Hindlimb muscle (tissue), 1 donor: ENCODE results near the gene PSPN. TPM values are rescaled to one million over a fixed set of nuclear protein-coding genes. Genes with fewer than 3 reads are reported as not detected.
"Not testable (repeated sequence)": the region's sequence is repeated elsewhere in the genome, so short reads cannot be mapped to it uniquely, and the experiment has no call there.

ENCODE experiments used
- DNase-seq: peaks from one replicate; pipeline ENCODE4 v3.0.0-alpha.2; 2013
- polyA plus RNA-seq: library from polyadenylated mRNA; unstranded; fragments of 120-200 nt; gene quantifications from one replicate; pipeline ENCODE4 v1.2.1, GENCODE V29; 2013; ENCODE audit not compliant: insufficient read length

PSPN gene
- polyA plus RNA-seq, 1 donor, result 0.80 TPM

DNA sequence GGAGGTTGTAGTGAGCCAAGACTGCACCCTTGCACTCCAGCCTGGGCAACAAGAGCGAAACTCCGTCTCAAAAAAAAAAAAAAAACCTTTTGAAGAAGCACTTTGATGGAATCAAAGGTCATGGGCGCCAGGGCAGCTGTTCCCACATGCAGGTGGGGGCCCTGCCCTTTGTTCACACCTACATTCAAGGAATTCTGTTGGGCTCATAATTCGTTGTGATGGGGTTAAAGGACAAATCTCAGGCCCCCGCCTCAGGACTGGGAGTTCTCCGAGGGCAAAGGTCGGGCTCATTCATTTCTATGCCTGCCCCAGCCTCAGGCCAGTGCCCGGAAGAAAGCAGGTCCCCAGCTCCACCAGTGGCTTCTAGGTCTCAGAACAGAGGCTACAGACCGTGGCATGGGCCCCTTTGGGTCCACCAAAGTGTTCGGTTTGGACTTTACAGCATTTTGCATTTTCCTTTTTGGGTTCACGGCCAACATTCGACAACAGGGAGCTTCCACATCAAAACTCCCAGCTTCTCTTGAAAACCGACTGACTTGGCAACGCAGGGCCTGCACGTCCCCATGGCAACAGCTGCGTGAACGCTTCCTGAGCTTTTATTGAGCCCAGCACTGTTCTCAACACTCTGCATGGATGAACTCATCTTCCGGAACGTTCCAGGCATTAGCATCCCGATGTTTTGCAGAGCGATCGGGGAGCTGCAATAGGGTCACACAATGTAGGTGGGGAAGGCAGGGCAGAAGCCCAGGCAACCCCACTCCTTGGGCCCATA is 27.3 kb upstream of the PSPN start:
- peak; percentile 82 for DNase-seq

DNA sequence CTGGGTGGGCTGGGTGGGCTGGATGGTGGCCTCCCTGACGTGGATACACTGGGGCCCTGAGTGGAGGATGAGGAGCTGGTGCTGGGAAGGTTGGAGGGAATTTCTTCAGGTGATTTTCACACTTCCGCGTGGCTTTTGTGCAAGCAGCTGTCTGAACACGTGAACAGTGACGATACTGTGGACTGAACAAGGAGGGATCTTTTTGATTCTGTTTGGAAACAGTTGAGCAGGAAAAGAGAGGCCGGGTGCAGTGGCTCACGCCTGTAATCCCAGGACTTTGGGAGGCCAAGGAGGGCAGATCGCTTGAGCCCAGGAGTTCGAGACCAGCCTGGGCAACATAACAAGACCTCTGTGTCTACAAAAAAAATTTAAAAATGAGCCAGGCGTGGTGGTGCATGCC is 26.3 kb upstream of the PSPN start:
- DNase-seq, result no peak

- not testable (repeated sequence) for DNase-seq
Observed at GRCh38 chr19:6400062-6400944, 24.6 kb upstream of the PSPN start.

GRCh38 chr19:6396305-6396704 is 20.6 kb upstream of the PSPN start:
- DNase-seq, result no peak

DNA sequence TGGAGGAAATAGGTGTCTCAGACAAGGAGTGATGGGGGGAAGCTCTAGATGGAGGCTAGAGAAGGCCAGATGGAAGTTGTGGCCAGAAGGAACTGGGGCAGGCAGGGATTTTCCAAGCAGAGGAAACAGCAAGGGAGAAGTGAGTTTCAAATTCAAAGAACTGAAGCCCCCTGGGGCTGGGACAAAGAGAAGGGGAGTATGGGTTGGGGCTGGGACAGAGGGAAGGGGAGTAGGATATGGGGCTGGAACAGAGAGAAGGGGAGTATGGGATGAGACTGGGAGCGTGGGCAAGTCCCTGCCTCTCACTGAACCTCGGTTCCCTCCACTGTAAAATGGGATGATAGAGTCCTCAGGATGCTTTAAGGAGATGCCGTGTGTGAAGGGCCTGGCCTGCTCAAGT is 19.1 kb upstream of the PSPN start:
- no peak for DNase-seq

DNA sequence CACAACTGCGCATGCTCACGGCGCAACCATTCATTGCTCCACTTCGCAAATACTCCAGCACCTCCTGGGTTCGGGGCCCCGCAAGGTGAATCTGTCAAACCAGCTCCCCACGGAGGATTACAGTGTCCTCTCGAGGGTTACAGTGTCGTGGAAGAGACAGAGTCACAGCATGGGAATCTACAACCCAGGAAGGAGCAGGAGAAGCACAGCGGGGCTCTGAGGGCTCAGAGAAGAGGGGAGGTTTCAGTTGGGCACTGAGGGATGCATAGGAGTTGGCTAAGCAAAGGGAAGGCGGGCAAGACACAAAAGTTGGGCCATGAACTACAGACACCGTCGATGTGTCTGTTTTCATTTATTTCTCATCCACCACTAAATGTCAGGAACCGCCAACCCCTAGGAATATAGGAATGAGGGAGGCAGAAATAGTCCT is 18.3 kb upstream of the PSPN start:
- DNase-seq, result no peak

- DNase-seq, result peak; percentile 98
Observed at GRCh38 chr19:6393074-6393982, 17.6 kb upstream of the PSPN start, which contains the start of gene GTF2F1. TSS of gene GTF2F1 (minus strand) at chr19:6393164. CDS start at chr19:6392995, 169 bp downstream.

DNA sequence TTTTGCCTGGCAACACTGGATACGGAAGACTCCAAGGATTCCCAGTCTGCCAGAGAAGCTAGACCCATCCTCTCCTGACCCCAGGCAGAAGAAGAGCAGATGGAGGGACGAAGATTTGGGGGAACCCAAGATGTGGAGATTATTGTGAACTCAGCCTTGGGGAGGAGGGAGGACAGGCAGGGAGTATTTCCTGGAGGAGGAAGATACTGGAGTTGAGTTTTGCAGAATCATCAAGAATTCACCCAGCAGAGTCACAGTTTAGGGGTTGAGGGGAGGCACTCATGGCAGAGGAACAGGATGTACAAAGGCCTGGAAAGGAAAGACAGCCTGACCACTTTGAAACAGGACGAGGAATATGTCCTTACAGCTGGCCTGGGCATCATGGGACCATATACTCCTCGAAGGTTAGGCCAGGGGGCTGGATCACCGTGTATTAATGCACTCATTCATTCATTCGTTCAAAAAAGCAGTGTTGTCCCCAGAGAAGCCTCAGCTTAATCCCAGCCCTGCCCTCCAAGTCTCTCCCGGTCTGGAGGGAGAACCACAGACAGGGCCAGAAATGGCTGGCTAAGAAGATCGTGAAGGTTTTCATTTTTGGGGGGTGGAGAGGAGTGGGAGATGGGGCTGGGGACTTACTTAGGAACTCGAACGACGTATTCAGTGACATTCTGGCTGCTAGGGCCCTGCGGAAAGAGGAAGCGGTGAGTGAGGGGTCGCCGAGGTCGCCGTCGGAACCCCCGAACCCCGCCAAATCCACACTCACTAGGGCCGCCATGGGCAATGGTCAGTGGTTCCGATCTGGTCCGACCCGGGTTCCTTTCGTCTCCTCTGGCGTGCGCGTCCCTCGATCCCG is 16.7 kb upstream of the PSPN start:
- no peak for DNase-seq

DNA sequence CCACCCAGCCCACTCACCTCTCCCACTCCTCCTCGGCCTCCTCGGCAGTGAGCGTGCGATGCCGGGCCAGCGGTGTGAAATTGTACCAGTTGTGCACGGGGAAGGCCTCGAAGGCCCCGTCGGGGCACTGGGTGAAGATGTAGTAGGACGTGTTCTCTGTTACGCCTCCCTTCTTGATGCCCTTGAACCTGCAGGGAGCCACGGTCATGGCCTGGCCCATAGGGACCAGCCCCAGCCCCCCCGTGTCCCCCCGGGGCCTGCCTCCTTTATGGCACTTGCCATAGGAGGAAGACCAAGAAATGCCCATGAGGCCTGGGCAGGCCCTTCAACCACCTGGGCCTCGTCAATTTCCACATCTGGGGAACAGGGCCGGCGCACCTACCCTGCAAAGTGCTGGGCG is 11.6 kb upstream of the PSPN start:
- DNase-seq, result no peak

DNA sequence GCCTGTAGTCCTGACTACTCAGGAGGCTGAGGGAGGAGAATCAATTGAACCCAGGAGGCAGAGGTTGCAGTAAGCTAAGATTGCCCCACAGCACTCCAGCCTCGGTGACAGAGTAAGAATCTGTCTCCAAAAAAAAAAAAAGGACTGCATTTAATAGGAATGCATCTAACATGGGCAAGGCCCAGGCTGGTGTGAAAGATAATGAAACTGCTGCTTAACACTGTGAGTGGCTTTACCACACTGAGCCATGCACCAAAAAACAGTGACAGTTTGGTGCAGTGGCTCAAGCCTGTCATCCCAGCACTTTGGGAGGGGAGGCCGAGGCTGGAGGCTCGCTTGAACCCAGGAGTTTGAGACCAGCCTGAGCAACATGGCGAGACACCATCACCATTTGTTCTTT is 8.6 kb upstream of the PSPN start:
- DNase-seq, result no peak

- DNase-seq, result no peak
Observed at GRCh38 chr19:6383188-6383587, 7.5 kb upstream of the PSPN start.

DNA sequence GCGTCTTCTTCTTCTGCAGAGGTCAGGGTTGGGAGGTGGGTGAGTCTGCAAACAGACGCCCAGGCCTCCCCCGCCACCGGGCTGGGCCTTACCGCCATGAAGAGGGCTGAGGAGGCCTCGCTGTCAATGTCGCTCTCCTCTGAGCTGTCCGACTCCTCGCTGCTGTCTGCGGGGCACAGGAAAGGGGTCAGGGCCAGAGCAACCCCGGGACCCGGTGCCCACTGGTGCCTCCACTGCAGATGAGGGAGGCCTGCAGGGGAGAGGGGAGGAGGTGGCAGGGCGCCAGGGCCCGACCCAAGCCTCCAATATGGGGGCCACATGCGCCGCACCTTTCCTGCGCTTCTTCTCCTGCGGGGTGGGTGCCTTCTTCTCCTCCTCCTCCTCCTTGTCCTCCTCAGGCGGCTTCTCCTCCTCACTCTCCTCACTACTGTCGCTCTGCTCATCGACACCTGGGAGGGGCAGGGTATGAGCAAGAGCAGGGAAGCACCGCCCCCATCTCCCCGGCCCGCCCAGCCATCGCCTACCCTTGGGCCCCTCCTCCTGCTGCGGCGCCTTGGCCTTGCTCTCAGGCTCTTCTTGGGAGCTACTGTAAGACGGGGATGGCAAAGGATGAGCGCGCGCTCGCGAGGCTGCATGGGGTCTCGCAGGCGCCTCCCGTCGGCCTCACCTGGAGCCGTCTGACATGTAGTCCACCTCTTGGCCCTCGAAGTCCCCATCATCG is 5.5 kb upstream of the PSPN start:
- DNase-seq, result no peak

DNA sequence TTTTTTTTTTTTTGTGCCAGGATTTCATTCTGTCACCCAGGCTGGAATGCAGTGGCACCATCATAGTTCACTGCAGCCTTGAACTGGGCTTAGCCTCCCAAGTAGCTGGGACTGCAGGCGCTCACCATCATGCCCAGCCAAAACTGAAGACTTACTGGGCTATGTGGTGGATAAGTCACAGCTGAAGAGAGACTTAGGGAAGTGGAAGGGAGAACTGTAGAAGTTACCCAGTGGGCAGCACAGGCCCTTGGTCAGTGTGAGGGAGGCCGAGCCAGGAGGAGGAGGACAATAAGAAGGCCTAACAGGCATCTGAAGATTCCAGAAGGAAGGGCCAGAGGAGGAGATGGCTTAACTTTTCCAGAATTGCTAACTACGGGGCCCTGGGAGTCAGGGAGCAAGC is 4.0 kb upstream of the PSPN start:
- no peak for DNase-seq

DNA sequence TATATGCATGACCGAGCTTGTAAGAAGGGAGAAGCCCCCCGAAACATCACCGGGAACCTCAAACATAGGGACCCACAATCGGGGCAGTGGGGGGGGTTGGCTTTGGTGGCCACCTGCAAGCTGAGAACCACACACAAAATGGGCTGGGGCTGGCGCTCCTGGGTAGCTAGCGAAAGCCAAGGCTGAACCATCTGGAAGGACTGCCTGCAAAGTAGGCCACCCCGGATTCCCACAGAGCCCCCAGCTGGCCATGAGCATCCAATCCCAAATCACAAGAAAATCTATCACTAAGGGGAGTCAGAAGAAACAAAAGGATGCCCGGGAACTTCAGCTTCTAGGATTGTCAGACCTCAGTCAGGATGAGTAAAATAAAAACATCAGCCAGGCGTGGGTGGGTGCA is 2.8 kb upstream of the PSPN start:
- no peak for DNase-seq

DNA sequence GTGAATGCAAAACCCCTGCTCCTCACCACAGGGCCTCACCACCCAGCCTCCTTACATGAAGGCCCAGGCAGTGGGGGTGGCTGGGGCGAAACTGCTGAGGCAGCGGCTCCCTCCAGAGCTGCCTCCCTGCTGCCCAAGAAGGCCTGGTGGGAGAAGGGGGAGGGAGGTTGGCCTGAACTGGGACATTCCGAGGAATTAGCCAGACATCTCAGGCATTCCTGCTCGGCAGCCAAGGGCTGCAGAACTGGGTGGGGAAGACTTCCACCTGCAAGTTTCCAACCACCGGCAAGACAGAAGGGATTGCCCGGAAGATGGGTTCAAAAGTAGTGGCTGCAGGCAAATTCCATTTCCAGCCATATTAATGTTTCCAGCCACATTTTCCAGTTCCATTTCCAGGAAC is 2.3 kb upstream of the PSPN start:
- DNase-seq, result no peak

- no peak for DNase-seq
Observed at GRCh38 chr19:6376512-6377190, 918 bp upstream of the PSPN start.

DNA sequence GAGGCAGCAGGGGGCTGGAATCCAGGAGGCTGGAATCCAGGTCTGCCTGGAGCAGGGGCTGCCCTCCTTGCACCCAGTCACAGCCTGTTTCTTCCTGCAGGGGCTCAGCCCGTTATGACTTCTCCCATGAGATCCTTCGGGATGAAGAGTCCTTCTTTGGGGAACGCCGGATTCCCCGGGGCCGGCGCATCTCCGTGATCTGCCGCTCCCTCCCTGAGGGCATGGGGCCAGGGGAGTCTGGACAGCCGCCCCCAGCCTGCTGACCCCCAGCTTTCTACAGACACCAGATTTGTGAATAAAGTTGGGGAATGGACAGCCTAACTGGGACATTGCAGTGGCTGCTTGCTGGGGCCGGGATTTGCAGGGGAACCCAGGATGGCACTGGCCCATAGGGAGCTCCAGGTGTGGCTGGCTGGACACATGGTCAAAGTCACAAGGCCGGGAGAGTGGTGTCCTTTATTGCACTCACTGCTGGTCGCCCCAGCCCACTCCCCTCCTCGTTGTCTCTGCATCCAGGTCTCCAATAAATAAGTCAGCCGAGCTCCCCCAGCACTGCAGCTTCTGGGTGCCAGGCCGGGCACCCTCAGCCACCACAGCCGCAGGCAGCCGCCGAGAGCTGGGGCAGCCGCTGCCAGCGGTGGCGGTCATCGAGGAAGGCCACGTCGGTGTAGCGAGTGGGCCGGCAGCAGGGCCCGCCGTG is 872 bp downstream of the PSPN start:
- no peak for DNase-seq

- DNase-seq, result no peak
Observed at GRCh38 chr19:6374161-6374709, 1.5 kb downstream of the PSPN start.

DNA sequence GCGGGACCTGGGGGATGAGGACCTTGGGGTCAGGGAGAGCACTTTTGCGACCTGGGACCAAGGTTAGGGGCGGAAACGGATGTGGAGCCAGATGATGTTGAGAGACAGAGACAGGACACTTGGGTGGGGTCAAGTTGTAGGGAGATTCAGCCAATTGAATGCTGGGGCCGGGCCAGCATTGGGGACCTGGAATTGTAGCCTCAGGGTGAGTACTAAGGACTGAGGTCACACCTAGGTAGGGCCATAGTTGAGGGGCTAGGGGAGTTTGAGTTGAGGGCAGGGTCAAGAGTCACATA is 2.0 kb downstream of the PSPN start:
- no peak for DNase-seq
